T-cell (primary cell): Measurements from ENCODE around the gene EXTL1. TPM values are rescaled to one million over a fixed set of nuclear protein-coding genes. Genes with fewer than 3 reads are reported as not detected.

Source experiments
- ATAC-seq, 4 experiments: fragments of 200-7000 bp in 3 of 4; fragments of 150-1000 bp in 1 of 4; cut with Tn5 transposase; replicated peaks in 1 of 4; 1 replicate in 3 of 4; 2 replicates in 1 of 4; pipeline ENCODE4 v1.10.0; 2021; ENCODE audit warnings: moderate library complexity in 3 of 4, mild to moderate bottlenecking in 2 of 4, moderate number of reproducible peaks in 1 of 4
- CTCF ChIA-PET, 2 donors: fragments of 300-600 bp; sonication (Branson Sonifier 250); formaldehyde crosslinking; loops; one replicate each; lab custom pipeline; 2022; ENCODE audit warnings: antibody characterized with exemption in 2 of 2; lab: Charles Lee
- POLR2A ChIA-PET, 2 donors: fragments of 300-600 bp; sonication (Branson Sonifier 250); formaldehyde crosslinking; loops; one replicate each; lab custom pipeline; 2022; ENCODE audit warnings: antibody characterized with exemption in 2 of 2; lab: Charles Lee
- DNase-seq, 35 experiments: peaks; one replicate each; pipeline versions ENCODE4 v3.0.0 to v3.0.0-alpha.2; 2013 to 2023
- H3K27ac ChIP-seq: one replicate; pipeline ENCODE4 v1.5.1; 2013; ENCODE audit warnings: low read length
- H3K27me3 ChIP-seq, 2 experiments: replicated peaks in 1 of 2; 1 replicate in 1 of 2; 2 replicates in 1 of 2; pipeline versions ENCODE4 v1.6.1 to v1.7.0; 2013; ENCODE audit warnings: low read length in 1 of 2, mixed read lengths in 1 of 2; ENCODE audit not compliant: control insufficient read depth in 2 of 2, insufficient read depth in 2 of 2; ENCODE audit errors: extremely low read depth in 1 of 2
- H3K36me3 ChIP-seq, 2 donors: 1 replicate in 1 of 2; 2 replicates in 1 of 2; pipeline versions ENCODE4 v1.6.1 to v1.7.0; 2013; ENCODE audit warnings: low read length in 1 of 2; ENCODE audit not compliant: control insufficient read depth in 2 of 2, insufficient read depth in 1 of 2; ENCODE audit errors: extremely low read depth in 1 of 2
- H3K4me1 ChIP-seq, 2 experiments: 1 replicate in 1 of 2; 2 replicates in 1 of 2; pipeline versions ENCODE4 v1.6.1 to v1.7.0; 2013; ENCODE audit warnings: low read length in 2 of 2, mixed read lengths in 1 of 2; ENCODE audit not compliant: insufficient read depth in 2 of 2, control insufficient read depth in 1 of 2; ENCODE audit errors: extremely low read depth in 1 of 2
- H3K4me3 ChIP-seq, 2 donors: 1 replicate in 1 of 2; 2 replicates in 1 of 2; pipeline versions ENCODE4 v1.5.1 to v1.7.0; 2013; ENCODE audit warnings: mild to moderate bottlenecking in 2 of 2, low read length in 1 of 2, moderate library complexity in 1 of 2; ENCODE audit not compliant: control insufficient read depth in 1 of 2; ENCODE audit errors: extremely low read depth in 1 of 2
- H3K9me3 ChIP-seq: 2 replicates; pipeline ENCODE4 v1.7.0; 2013
- H3K27ac Mint-ChIP-seq, 2 donors: one replicate each; pipeline ENCODE4 v1.8.0; 2020 to 2021; ENCODE audit warnings: mild to moderate bottlenecking in 2 of 2, mixed read lengths in 2 of 2
- H3K27me3 Mint-ChIP-seq, 2 donors: one replicate each; pipeline ENCODE4 v1.8.0; 2021 to 2022; ENCODE audit warnings: mixed read lengths in 2 of 2
- H3K36me3 Mint-ChIP-seq: one replicate; pipeline ENCODE4 v1.8.0; 2021; ENCODE audit warnings: mixed read lengths
- H3K4me1 Mint-ChIP-seq, 3 donors: one replicate each; pipeline ENCODE4 v1.8.0; 2020 to 2022; ENCODE audit warnings: mixed read lengths in 3 of 3, mild to moderate bottlenecking in 1 of 3
- H3K4me3 Mint-ChIP-seq, 3 donors: one replicate each; pipeline ENCODE4 v1.8.0; 2020 to 2022; ENCODE audit warnings: mild to moderate bottlenecking in 3 of 3, mixed read lengths in 3 of 3, moderate library complexity in 3 of 3
- H3K9me3 Mint-ChIP-seq, 3 donors: one replicate each; pipeline ENCODE4 v1.8.0; 2020 to 2022; ENCODE audit warnings: mixed read lengths in 3 of 3
- WGBS: methylation state at CpG from one replicate; pipeline ENCODE4 v1.1.5; 2013; ENCODE audit warnings: missing lambda C conversion rate; ENCODE audit not compliant: insufficient coverage; 5-methylcytosine and 5-hydroxymethylcytosine counted together
- total RNA-seq, 35 experiments: library from RNA in 6 of 35; stranded (reverse) in 6 of 35; fragments of 120-200 nt in 1 of 35; gene quantifications; one replicate each; pipeline versions ENCODE4 v1.2.1 to v1.2.4 and lab custom pipeline; 2013 to 2026

Gene EXTL1
- total RNA-seq, 5 donors from 2014 or later (not counting 1 experiment from before 2014, with no cell fraction given): 0.08 to 0.19 (median 0.12) TPM; not detected in 1

DNA sequence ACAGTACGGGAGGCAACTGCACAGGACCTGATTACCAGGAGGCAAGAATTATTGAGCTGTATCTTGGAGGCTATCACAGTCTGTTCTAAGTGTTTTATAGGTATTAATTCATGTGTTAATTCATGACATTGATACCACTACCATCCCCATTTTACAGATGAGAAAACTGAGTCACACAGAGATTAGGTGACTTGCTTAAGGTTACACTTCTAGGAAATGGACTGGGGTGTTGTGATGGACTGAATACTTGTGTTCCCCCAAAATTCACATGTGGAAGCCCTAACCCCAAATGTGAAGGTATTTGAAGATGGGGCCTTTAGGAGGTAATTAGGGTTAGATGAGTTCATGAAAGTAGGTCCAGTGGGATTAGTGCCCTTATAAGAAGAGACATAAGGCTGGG is 55.9 kb downstream of the EXTL1 start:
- peaks cover 6 to 13% (median 11%) of the 10 kb centered on the region in 3 donors for H3K4me1 Mint-ChIP-seq
- H3K4me3 ChIP-seq: no peak overlapping the region
- no peaks in the 10 kb centered on the region for H3K36me3 ChIP-seq
- no peaks in the 10 kb centered on the region for H3K9me3 Mint-ChIP-seq
- no peak overlapping the region for H3K27ac ChIP-seq
- H3K27ac Mint-ChIP-seq: no peak overlapping the region
- no CpG with 5 or more reads among the region's 1 CpG for WGBS
- peaks cover 8 to 22% of the 10 kb centered on the region in 2 donors for H3K27me3 Mint-ChIP-seq
- POLR2A ChIA-PET: no interaction called here
- peaks cover 0 to 35% of the 10 kb centered on the region in 2 experiments for H3K27me3 ChIP-seq
- CTCF ChIA-PET: no interaction called here
- peaks cover 0 to 7% of the 10 kb centered on the region in 2 experiments for H3K4me1 ChIP-seq
- H3K36me3 Mint-ChIP-seq: no peaks in the 10 kb centered on the region
- DNase-seq: no peak
- no peak overlapping the region for H3K4me3 Mint-ChIP-seq
- H3K9me3 ChIP-seq: no peaks in the 10 kb centered on the region
- ATAC-seq: no peak

DNA sequence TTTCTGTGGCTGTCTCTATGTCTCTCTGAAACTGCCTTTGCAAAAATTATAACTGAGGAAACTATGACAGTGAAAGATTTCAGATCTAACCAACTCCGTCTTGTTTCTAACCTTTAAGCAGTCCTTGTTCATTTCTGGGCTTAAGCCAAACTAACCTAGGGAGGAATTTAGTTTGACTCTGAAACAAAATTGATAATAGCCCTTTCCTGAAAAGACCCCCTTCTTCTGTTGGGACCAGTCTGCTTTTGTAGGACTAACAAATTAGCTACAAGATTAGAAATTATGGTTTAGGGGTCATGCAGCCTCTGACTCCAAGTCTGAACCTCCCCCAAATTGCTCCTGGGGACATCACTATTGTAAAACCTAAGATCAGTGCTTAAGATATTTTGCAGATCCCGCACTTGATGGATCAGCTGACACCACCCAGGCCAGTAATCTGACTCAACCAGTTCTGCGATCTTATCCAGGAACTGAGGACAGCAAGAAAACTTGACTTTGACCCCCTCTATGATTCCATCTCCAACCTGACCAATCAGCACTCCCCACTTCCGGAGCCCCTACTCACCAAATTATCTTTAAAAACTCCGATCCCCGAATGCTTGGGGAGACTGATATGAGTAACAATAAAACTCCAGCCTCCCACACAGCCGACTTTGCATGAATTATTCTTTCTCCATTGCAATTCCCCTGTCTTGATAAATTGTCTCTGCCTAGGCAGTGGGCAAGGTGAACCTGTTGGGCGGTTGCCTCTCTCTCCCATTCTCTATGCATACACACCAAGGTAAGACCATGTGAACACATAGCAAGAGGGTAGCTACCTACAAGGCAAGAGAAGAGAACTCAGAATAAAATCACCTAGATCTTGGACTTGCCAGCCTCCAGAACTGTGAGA is 57.0 kb downstream of the EXTL1 start:
- H3K27ac ChIP-seq: no peak overlapping the region
- no peak for ATAC-seq

DNA sequence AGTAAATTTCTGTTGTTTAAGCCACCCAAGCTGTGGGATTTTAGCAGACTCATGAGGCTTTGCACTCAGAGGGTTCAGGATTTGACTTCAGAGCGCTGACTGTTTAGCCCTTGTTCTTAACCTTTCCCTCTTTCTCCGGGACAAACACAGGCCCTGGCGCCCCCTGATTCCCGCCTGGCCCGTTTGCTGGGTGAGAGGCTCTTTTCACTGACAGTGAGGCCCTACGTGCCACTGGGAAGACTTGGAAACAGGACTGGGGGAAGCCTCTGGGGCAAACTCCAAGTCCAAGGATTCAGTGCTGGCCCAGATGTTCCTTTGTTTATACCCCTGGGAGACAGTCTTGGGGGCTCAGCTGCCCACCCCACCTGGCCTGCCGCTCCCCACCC is 57.6 kb downstream of the EXTL1 start:
- H3K27me3 ChIP-seq: peaks cover 2 to 29% of the 10 kb centered on the region in 2 experiments
- H3K27ac ChIP-seq: no peak overlapping the region
- DNase-seq (no peak), ATAC-seq (no peak)
- WGBS: 80% methylated on average over 6 of the region's 7 CpGs
- POLR2A ChIA-PET: no interaction called here
- H3K9me3 Mint-ChIP-seq: peaks cover 0 to 1% (median 0%) of the 10 kb centered on the region in 3 donors
- H3K36me3 ChIP-seq: no peaks in the 10 kb centered on the region
- no peak overlapping the region for H3K4me3 Mint-ChIP-seq
- no peaks in the 10 kb centered on the region for H3K36me3 Mint-ChIP-seq
- peaks cover 6 to 13% (median 11%) of the 10 kb centered on the region in 3 donors for H3K4me1 Mint-ChIP-seq
- CTCF ChIA-PET: interaction anchor here in 1 of 2 donors (0.6 kb wide), 1 partner anchor 170 kb away, joined by 7 read pairs; no protein-coding TSS in a partner anchor
- H3K4me3 ChIP-seq: no peak overlapping the region
- H3K9me3 ChIP-seq: no peaks in the 10 kb centered on the region
- peaks cover 12 to 14% of the 10 kb centered on the region in 2 donors for H3K27me3 Mint-ChIP-seq
- peaks cover 0 to 7% of the 10 kb centered on the region in 2 experiments for H3K4me1 ChIP-seq
- H3K27ac Mint-ChIP-seq: no peak overlapping the region

More for the DNA sequence above, 57.0 kb downstream of the EXTL1 start:
- H3K27ac Mint-ChIP-seq: no peak overlapping the region
- H3K36me3 Mint-ChIP-seq: no peaks in the 10 kb centered on the region
- no peaks in the 10 kb centered on the region for H3K9me3 ChIP-seq
- DNase-seq: no peak
- H3K4me1 ChIP-seq: peaks cover 0 to 7% of the 10 kb centered on the region in 2 experiments
- no peaks in the 10 kb centered on the region for H3K9me3 Mint-ChIP-seq
- ChIA-PET CTCF (interaction anchor here (0.6 kb wide), 2 partner anchors 35 to 170 kb away, joined by 4 to 7 read pairs; no protein-coding TSS in a partner anchor), POLR2A (interaction anchor here in 1 of 2 donors (0.6 kb wide), 1 partner anchor 10 kb away, joined by 3 read pairs; no protein-coding TSS in a partner anchor)
- no peak overlapping the region for H3K4me3 Mint-ChIP-seq
- H3K4me3 ChIP-seq: no peak overlapping the region
- H3K27me3 Mint-ChIP-seq: peaks cover 9 to 17% of the 10 kb centered on the region in 2 donors
- WGBS: 85% methylated on average over 5 of the region's 8 CpGs
- peaks cover 6 to 13% (median 11%) of the 10 kb centered on the region in 3 donors for H3K4me1 Mint-ChIP-seq
- peaks cover 2 to 32% of the 10 kb centered on the region in 2 experiments for H3K27me3 ChIP-seq
- no peaks in the 10 kb centered on the region for H3K36me3 ChIP-seq

DNA sequence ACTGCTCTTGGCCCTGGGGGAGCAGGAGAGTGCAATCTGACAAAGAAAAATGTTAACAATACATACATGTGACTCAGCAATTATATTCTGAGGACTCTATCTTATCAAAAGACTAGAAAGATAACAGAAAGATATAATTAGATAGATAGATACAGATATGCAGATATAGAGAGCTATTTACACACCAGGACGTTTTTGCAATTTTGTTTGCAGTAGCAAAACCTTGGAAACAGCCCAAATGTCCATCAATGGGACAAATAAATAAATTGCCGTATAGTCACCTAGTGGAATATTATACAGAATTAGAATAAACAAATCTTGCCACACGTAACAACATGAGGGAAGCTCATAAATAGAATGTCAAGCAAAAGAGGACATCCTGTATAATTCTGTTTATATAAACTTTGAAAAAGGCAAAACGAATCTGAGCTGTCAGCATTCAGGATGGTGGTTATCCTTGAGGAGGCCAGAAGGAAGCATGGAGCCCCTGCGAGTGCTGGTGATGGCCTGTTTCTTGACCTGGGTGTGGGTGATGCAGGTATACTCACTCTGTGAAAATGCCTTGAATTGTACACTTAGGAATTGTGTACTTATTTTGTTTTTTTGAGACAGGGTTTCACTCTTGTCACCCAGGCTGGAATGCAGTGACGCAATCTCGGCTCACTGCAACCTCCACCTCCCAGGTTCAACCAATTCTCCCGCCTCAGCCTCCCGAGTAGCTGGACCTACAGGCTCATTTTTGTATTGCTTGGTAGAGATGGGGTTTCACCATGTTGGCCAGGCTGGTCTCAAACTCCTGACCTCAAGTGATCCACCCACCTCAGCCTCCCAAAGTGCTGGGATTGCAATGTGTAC is 58.6 kb downstream of the EXTL1 start:
- POLR2A ChIA-PET: no interaction called here
- H3K9me3 Mint-ChIP-seq: peaks cover 0 to 3% (median 0%) of the 10 kb centered on the region in 3 donors
- DNase-seq (no peak), ATAC-seq (no peak)
- H3K4me1 Mint-ChIP-seq: peaks cover 6 to 13% (median 11%) of the 10 kb centered on the region in 3 donors
- H3K36me3 Mint-ChIP-seq: no peaks in the 10 kb centered on the region
- peaks cover 18 to 20% of the 10 kb centered on the region in 2 donors for H3K27me3 Mint-ChIP-seq
- H3K27me3 ChIP-seq: peaks cover 2 to 32% of the 10 kb centered on the region in 2 experiments
- peaks cover 0 to 7% of the 10 kb centered on the region in 2 experiments for H3K4me1 ChIP-seq
- WGBS: 69% methylated on average over 2 of the region's 9 CpGs
- H3K27ac Mint-ChIP-seq: no peak overlapping the region
- H3K9me3 ChIP-seq: no peaks in the 10 kb centered on the region
- no peak overlapping the region for H3K27ac ChIP-seq
- no peak overlapping the region for H3K4me3 ChIP-seq
- CTCF ChIA-PET: interaction anchor here (0.6 to 1.6 kb wide), 3 partner anchors 82 to 1975 kb away, joined by 3 to 4 read pairs (median 4); partner anchors contain the start of gene CEP85 (in 1 of the 2)
- H3K36me3 ChIP-seq: no peaks in the 10 kb centered on the region
- H3K4me3 Mint-ChIP-seq: no peak overlapping the region

DNA sequence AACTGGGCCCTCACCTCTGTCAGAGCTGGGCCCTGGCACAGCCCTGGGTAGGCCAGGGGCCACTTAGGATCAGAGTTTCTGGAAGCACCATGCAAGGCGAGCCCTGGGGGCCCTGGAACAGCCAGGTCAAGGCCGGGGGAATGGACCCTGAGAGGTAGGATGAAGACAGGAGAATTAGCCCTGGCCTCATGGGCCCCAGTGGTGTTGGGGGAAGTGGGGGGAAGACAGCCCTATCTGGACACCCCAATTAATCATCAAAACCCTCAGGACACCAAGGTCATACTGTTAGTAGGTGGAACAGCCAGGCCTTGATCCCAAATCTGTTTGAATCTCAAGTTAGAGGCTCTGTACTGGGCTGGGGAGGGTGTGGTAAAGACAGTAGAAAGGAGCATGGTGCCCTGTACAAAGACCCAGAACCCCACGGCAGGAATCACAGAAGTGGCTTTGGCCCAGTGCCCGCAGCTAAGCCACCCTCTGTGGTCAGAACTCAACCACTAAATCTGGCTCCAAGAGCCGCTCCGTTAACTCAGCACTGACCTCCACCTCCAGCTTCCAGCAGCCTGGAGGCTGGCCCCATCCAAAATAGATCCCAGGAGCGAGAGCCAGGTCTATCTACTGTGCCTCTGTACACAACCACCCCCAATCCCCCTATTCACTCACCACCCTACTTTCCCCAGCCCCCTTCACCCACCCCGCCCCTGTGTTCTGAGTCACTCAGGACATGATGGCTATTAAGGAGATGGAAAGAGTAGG is 59.9 kb downstream of the EXTL1 start:
- H3K9me3 Mint-ChIP-seq: peaks cover 0 to 3% (median 0%) of the 10 kb centered on the region in 3 donors

More for the DNA sequence above, 59.9 kb downstream of the EXTL1 start:
- H3K4me3 ChIP-seq: no peak overlapping the region
- Mint-ChIP-seq H3K27me3 (peaks cover 24 to 27% of the 10 kb centered on the region in 2 donors), H3K27ac (no peak overlapping the region), H3K4me3 (no peak overlapping the region), H3K36me3 (no peaks in the 10 kb centered on the region), H3K4me1 (peaks cover 0 to 1% (median under 1%) of the 10 kb centered on the region in 3 donors)
- WGBS: 39% methylated on average over 4 of the region's 8 CpGs
- H3K27me3 ChIP-seq: peaks cover 2 to 24% of the 10 kb centered on the region in 2 experiments
- no peaks in the 10 kb centered on the region for H3K36me3 ChIP-seq
- no peak for DNase-seq
- H3K4me1 ChIP-seq: no peaks in the 10 kb centered on the region
- POLR2A ChIA-PET: no interaction called here
- no peak for ATAC-seq
- no peak overlapping the region for H3K27ac ChIP-seq
- CTCF ChIA-PET: interaction anchor here in 1 of 2 donors (1.6 kb wide), 1 partner anchor 152 kb away, joined by 4 read pairs; the partner anchor contains the start of gene CEP85
- H3K9me3 ChIP-seq: no peaks in the 10 kb centered on the region
